ENCODE data around the gene CHPF2.

CHPF2 gene

GRCh38 chr7:151272405-151272804, 40.1 kb downstream of the CHPF2 start:
- Histone ChIP-seq H3K4me1 (ENCODE audit: insufficient read depth, low read length) (peaks cover 28% of the 10 kb centered on the region), H3K9ac (ENCODE audit: low read depth, low read length) (no peak overlapping the region), H3K9me3 (ENCODE audit: insufficient read depth, low read length, severe bottlenecking) (no peaks in the 10 kb centered on the region), H4K20me1 (ENCODE audit: insufficient read depth, low read length) (no peaks in the 10 kb centered on the region), H3K79me2 (ENCODE audit: insufficient read depth, low read length) (no peaks in the 10 kb centered on the region), H3K4me2 (ENCODE audit: insufficient read depth, low read length) (no peak overlapping the region), H3K36me3 (ENCODE audit: insufficient read depth, low read length) (no peaks in the 10 kb centered on the region), H3K27ac (ENCODE audit: low read length) (peak overlapping the region; percentile 27; the same call in 1 of the 2 replicates), H3K4me3 (ENCODE audit: low read depth in 1 of 2, low read length in 2 of 2) (no peak overlapping the region), H3K27me3 (ENCODE audit: insufficient read depth, low read length, poor library complexity) (peaks cover 11% of the 10 kb centered on the region), H2AFZ (ENCODE audit: low read depth, low read length) (peak overlapping the region; percentile 80)
- DNase-seq (no peak), ATAC-seq (ENCODE audit: insufficient read depth, low read depth) (no peak)
- TF ChIP-seq EZH2 (IDR thresholded peaks at IDR 0.05; ENCODE audit: borderline replicate concordance, low read depth, low read length, severe bottlenecking), result no peak
- TF ChIP-seq CTCF (IDR thresholded peaks at IDR 0.05; ENCODE audit: borderline replicate concordance, extremely low read depth, low read length, poor library complexity, severe bottlenecking), result no peak

- Histone ChIP-seq H3K27me3 (ENCODE audit: insufficient read depth, low read length, poor library complexity) (peaks cover 16% of the 10 kb centered on the region), H3K79me2 (ENCODE audit: insufficient read depth, low read length) (no peaks in the 10 kb centered on the region), H3K9me3 (ENCODE audit: insufficient read depth, low read length, severe bottlenecking) (no peaks in the 10 kb centered on the region), H3K4me2 (ENCODE audit: insufficient read depth, low read length) (no peak overlapping the region), H3K4me3 (ENCODE audit: low read depth in 1 of 2, low read length in 2 of 2) (no peak overlapping the region), H3K4me1 (ENCODE audit: insufficient read depth, low read length) (peaks cover 28% of the 10 kb centered on the region), H3K36me3 (ENCODE audit: insufficient read depth, low read length) (no peaks in the 10 kb centered on the region), H2AFZ (ENCODE audit: low read depth, low read length) (no peak overlapping the region), H3K9ac (ENCODE audit: low read depth, low read length) (no peak overlapping the region), H3K27ac (ENCODE audit: low read length) (no peak overlapping the region), H4K20me1 (ENCODE audit: insufficient read depth, low read length) (0 out of 2 replicates have a peak, but pooled peaks cover 3% of the 10 kb centered on the region)
- no peak for ATAC-seq (ENCODE audit: insufficient read depth, low read depth)
- TF ChIP-seq CTCF (IDR thresholded peaks at IDR 0.05; ENCODE audit: borderline replicate concordance, extremely low read depth, low read length, poor library complexity, severe bottlenecking), result no peak
- TF ChIP-seq EZH2 (IDR thresholded peaks at IDR 0.05; ENCODE audit: borderline replicate concordance, low read depth, low read length, severe bottlenecking), result no peak
- no peak for DNase-seq
Observed at GRCh38 chr7:151272877-151273276, 40.6 kb downstream of the CHPF2 start.

- Histone ChIP-seq H3K4me2 (ENCODE audit: insufficient read depth, low read length) (no peak overlapping the region), H3K27ac (ENCODE audit: low read length) (no peak overlapping the region), H3K9ac (ENCODE audit: low read depth, low read length) (no peak overlapping the region), H3K79me2 (ENCODE audit: insufficient read depth, low read length) (no peaks in the 10 kb centered on the region), H3K4me3 (ENCODE audit: low read depth in 1 of 2, low read length in 2 of 2) (no peak overlapping the region), H3K27me3 (ENCODE audit: insufficient read depth, low read length, poor library complexity) (peaks cover 21% of the 10 kb centered on the region), H4K20me1 (ENCODE audit: insufficient read depth, low read length) (0 out of 2 replicates have a peak, but pooled peaks cover 3% of the 10 kb centered on the region), H3K9me3 (ENCODE audit: insufficient read depth, low read length, severe bottlenecking) (no peaks in the 10 kb centered on the region), H3K4me1 (ENCODE audit: insufficient read depth, low read length) (peaks cover 28% of the 10 kb centered on the region), H3K36me3 (ENCODE audit: insufficient read depth, low read length) (no peaks in the 10 kb centered on the region), H2AFZ (ENCODE audit: low read depth, low read length) (no peak overlapping the region)
- DNase-seq (no peak), ATAC-seq (ENCODE audit: insufficient read depth, low read depth) (no peak)
- TF ChIP-seq CTCF (IDR thresholded peaks at IDR 0.05; ENCODE audit: borderline replicate concordance, extremely low read depth, low read length, poor library complexity, severe bottlenecking) (no peak), EZH2 (IDR thresholded peaks at IDR 0.05; ENCODE audit: borderline replicate concordance, low read depth, low read length, severe bottlenecking) (no peak)
Observed at GRCh38 chr7:151273651-151274390, 41.5 kb downstream of the CHPF2 start.

Measured in DND-41 (cell line).